ENCODE measurements around the gene MYO5B. TPM values are rescaled to one million over a fixed set of nuclear protein-coding genes. Genes with fewer than 3 reads are reported as not detected.

MYO5B gene
- total and polyA plus RNA-seq, 9 of the 15 experiments (the other 6 are each of a cell fraction or from before 2014, with no cell fraction given), result 0.07 to 0.42 (median 0.28) TPM

DNA sequence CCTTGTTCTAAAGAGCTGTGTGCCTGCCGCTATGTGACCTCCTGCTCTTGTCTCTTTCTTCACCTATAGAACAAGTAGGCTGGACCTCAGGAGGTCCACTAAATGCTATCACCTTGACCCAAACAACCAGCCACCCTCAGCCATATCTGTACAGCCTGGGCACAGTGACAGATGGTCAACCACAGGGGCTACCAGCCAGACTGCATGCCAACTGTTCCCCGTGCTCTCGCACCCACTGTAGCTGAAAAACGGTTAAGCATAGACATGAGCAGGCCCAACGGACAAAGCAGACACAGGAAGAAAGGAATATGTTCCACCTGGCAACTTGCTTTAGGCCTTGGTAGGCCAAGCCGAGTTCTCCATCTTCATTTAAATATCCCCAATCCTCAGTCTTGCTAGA is 338.5 kb downstream of the MYO5B start (continued):
- TF ChIP-seq TAL1 (IDR thresholded peaks at IDR 0.05), result no peak

- H2AFZ ChIP-seq (ENCODE audit: low read depth, low read length), result no peak overlapping the region
- no peaks in the 10 kb centered on the region for H4K20me1 ChIP-seq (replicated peaks; ENCODE audit: control insufficient read depth, insufficient read depth, low read length)
- no peak overlapping the region for H3K4me2 ChIP-seq (ENCODE audit: insufficient read depth, low read length)
- 1% methylated on average over 5 of the region's 7 CpGs for WGBS (ENCODE audit: insufficient coverage, low coverage, missing lambda C conversion rate)
- no peak overlapping the region for H3K4me3 ChIP-seq
- DNase-seq (ENCODE audit: extremely low read depth in 1 of 4, low spot score in 3 of 4), result no peak
- H3K9ac ChIP-seq (ENCODE audit: insufficient read depth in 1 of 2, low read depth in 2 of 2, low read length in 2 of 2), result no peak overlapping the region
- intact Hi-C loops (cut with micrococcal nuclease) (loop anchor here (10.0 kb wide), 2 partner anchors 91 to 121 kb away; no protein-coding TSS in a partner anchor), in situ Hi-C loops (cut with MboI) (loop anchor here (25.0 kb wide), 1 partner anchor 1169 kb away; no protein-coding TSS in a partner anchor)
- H3K27me3 ChIP-seq (ENCODE audit: control insufficient read depth in 2 of 2, insufficient read depth in 2 of 2, low read length in 2 of 2), result peaks cover 0 to 29% of the 10 kb centered on the region in 2 experiments; a peak in 2 of 5 replicates
- POLR2A ChIA-PET, result interaction anchor here (0.6 kb wide), 1 partner anchor 758 kb away, joined by 4 read pairs; no protein-coding TSS in a partner anchor
- no peak for ATAC-seq
- H3K36me3 ChIP-seq (ENCODE audit: control insufficient read depth, insufficient read depth, low read length), result no peaks in the 10 kb centered on the region
- CTCF ChIA-PET (ENCODE audit: low intra/inter-chr PET ratio), result no interaction called here
- BruUV-seq (replicated peaks), result no TSS peak
- H3K9me1 ChIP-seq (ENCODE audit: control insufficient read depth, insufficient read depth, low read length), result no peaks in the 10 kb centered on the region
- FAIRE-seq, result no peak
- no peaks in the 10 kb centered on the region for H3K79me2 ChIP-seq (ENCODE audit: control insufficient read depth, insufficient read depth, low read length)
- no peak overlapping the region for H3K27ac ChIP-seq (ENCODE audit: extremely low read depth, low read depth, low read length)
- no peaks in the 10 kb centered on the region for H3K4me1 ChIP-seq (replicated peaks in 1 of 2; ENCODE audit: control insufficient read depth in 2 of 2, insufficient read depth in 2 of 2, low read length in 2 of 2)
- no peaks in the 10 kb centered on the region for H3K9me3 ChIP-seq (replicated peaks; ENCODE audit: control insufficient read depth, insufficient read depth, low read depth, low read length)
- no peak for TF ChIP-seq POLR2B (IDR thresholded peaks at IDR 0.05; ENCODE audit: low read depth, partially characterized antibody)
- no peak for TF ChIP-seq ZNF764 (CRISPR knock-in tag; IDR thresholded peaks at IDR 0.05; ENCODE audit: low read depth)
- no peak for TF ChIP-seq ARID1B (IDR thresholded peaks at IDR 0.05)
- no peak for TF ChIP-seq TRIM25 (IDR thresholded peaks at IDR 0.05; ENCODE audit: borderline replicate concordance)
- TF ChIP-seq POLR2AphosphoS2 (IDR thresholded peaks at IDR 0.05; ENCODE audit: low read length), result no peak
- TF ChIP-seq GATAD2A (IDR thresholded peaks at IDR 0.05), result no peak
- TF ChIP-seq ZBED1 (IDR thresholded peaks at IDR 0.05), result no peak
- no peak for TF ChIP-seq HDAC1 (IDR thresholded peaks at IDR 0.05)
- TF ChIP-seq, protein P1, sequence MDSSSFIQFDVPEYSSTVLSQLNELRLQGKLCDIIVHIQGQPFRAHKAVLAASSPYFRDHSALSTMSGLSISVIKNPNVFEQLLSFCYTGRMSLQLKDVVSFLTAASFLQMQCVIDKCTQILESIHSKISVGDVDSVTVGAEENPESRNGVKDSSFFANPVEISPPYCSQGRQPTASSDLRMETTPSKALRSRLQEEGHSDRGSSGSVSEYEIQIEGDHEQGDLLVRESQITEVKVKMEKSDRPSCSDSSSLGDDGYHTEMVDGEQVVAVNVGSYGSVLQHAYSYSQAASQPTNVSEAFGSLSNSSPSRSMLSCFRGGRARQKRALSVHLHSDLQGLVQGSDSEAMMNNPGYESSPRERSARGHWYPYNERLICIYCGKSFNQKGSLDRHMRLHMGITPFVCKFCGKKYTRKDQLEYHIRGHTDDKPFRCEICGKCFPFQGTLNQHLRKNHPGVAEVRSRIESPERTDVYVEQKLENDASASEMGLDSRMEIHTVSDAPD (CRISPR knock-in tag; IDR thresholded peaks at IDR 0.05), result no peak
- no peak for TF ChIP-seq GTF2F1 (IDR thresholded peaks at IDR 0.05; ENCODE audit: low read depth, low read length)
- TF ChIP-seq BRD4 (IDR thresholded peaks at IDR 0.05), result no peak
- TF ChIP-seq SMAD1 (IDR thresholded peaks at IDR 0.05; ENCODE audit: low read depth, low read length, partially characterized antibody), result no peak
- TF ChIP-seq GTF3C2 (IDR thresholded peaks at IDR 0.05; ENCODE audit: borderline replicate concordance, extremely low read depth, insufficient read length), result no peak
Observed at GRCh38 chr18:49855711-49856415, 339.1 kb downstream of the MYO5B start.
